Measurements from ENCODE around the gene MARCHF9. TPM values are rescaled to one million over a fixed set of nuclear protein-coding genes. Genes with fewer than 3 reads are reported as not detected.

The MARCHF9 gene
- total RNA-seq, 1 experiment from 2014 or later = 21.8 TPM

- DNase-seq (ENCODE audit: low read depth, low spot score) = no peak
- H3K4me1 ChIP-seq (ENCODE audit: control insufficient read depth in 1 of 2, insufficient read depth in 2 of 2, low read length in 2 of 2) = peaks cover 0 to 8% of the 10 kb centered on the region in 2 experiments; a peak in 2 of 4 replicates
- no peaks in the 10 kb centered on the region for H4K20me1 ChIP-seq (ENCODE audit: insufficient read depth)
- ChIA-PET POLR2A (no interaction called here), CTCF (no interaction called here), RAD21 (ENCODE audit: low non-redundant PET in 1 of 2, low total read pairs in 2 of 2, uncharacterized antibody in 2 of 2, unreplicated experiment in 2 of 2) (no interaction called here)
- peaks cover 20 to 21% of the 10 kb centered on the region in 2 experiments; a peak in 3 of 4 replicates for H3K36me3 ChIP-seq (ENCODE audit: control insufficient read depth in 1 of 2, insufficient read depth in 2 of 2, low read length in 2 of 2)
- H3K9ac ChIP-seq (ENCODE audit: low read length) = no peak overlapping the region
- no peaks in the 10 kb centered on the region for H3K9me2 ChIP-seq (ENCODE audit: insufficient read depth)
- H3K27me3 ChIP-seq (ENCODE audit: insufficient read depth, low read length) = no peaks in the 10 kb centered on the region
- no peak overlapping the region for H3K4me3 ChIP-seq (replicated peaks in 1 of 2; ENCODE audit: low read depth in 1 of 2, low read length in 2 of 2)
- BruUV-seq (replicated peaks) = no TSS peak
- intact Hi-C loops (cut with micrococcal nuclease) = no loop called here
- no peak overlapping the region for H3K27ac ChIP-seq (ENCODE audit: low read depth, low read length)
- H3K4me2 ChIP-seq (ENCODE audit: low read length) = no peak overlapping the region
- H3K79me2 ChIP-seq (ENCODE audit: insufficient read depth, low read length) = peaks cover 10% of the 10 kb centered on the region
- H2AFZ ChIP-seq (ENCODE audit: low read depth, low read length, poor library complexity, severe bottlenecking) = no peak overlapping the region
- no peaks in the 10 kb centered on the region for H3K9me3 ChIP-seq (ENCODE audit: control insufficient read depth in 1 of 2, insufficient read depth in 1 of 2, low read depth in 1 of 2, low read length in 2 of 2)
- TF ChIP-seq REST (IDR thresholded peaks at IDR 0.05; ENCODE audit: low read depth) = no peak
- TF ChIP-seq ZBTB33 (IDR thresholded peaks at IDR 0.05; ENCODE audit: extremely low read depth, insufficient replicate concordance, low read length) = no peak
- ATAC-seq = no peak
These were observed 43.0 kb downstream of the MARCHF9 start for GRCh38 chr12:57797933-57798332.

Measured in HCT116 (cell line).